GM04503 (cell line): ENCODE measurements around the gene PRDM7.
"Not testable (repeated sequence)": the region's sequence is repeated elsewhere in the genome, so short reads cannot be mapped to it uniquely, and the experiment has no call there.

Experiments used
- DNase-seq: peaks from one replicate; pipeline ENCODE4 v3.0.0-alpha.2; 2012; ENCODE audit warnings: low read depth

PRDM7 gene

DNA sequence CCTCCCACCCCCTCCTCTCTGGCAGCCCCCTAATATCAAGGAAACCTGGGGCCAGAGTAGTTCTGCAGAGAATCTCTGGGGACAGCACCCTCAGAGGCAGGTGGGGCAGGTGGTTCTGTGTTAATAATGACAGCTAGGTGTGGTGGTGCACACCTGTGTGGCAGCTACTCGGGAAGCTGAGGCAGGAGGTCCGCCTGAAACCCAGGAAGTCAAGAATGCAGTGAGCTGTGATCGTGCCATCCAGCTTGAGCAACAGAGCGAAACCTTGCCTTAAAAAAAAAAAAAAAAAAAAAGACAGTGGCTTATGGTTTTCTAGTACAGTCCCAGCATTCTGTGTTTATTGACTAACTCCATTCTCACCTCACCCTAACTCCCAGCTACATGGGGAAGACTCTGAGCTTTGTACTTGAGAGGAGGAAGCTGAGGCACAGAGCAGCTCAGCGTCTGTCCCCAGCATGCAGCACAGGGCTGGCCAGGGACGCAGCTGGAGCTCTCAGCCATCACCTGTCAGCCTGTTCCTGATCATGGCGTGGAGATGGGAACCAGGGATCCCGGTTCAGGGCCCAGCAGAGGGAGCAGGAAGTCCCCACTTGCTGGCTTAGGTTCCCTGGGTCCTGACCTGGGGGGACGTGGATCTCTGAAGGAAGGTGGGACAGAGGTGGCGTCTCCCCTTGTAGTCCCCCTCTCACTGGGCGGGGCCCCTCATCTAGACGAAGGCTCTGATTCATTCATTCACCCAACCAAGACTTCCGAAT is 64.0 kb downstream of the PRDM7 start:
- no peak for DNase-seq

DNA sequence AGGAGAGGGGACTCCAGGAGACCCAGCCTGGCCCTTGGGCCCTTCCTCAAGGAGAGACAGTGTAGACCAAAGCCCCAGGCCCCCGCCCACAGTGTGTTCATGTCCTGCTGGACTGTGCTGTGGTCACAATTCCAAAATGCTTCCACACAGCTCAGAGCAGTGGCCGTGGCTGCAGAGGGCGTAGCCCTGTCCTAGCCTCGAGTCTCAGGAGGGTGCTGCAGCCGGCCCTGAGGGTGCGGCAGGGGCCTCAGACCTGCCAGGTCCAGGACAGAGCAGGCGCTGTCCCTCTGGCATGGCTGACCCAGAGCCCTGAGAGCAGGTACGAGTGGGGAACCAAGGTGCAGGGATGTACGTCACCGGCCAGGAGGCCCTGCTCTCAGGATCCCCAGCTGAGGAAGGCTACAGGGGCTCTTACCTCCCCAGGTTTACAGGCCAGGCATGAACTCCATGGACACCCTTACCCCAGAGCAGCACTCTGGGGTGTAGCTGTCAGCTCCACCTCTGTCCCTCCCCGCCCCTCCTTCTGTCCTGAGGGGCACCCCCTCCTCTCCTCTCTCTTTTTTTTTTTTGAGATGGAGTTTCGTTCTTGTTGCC is 65.1 kb downstream of the PRDM7 start:
- no peak for DNase-seq

DNA sequence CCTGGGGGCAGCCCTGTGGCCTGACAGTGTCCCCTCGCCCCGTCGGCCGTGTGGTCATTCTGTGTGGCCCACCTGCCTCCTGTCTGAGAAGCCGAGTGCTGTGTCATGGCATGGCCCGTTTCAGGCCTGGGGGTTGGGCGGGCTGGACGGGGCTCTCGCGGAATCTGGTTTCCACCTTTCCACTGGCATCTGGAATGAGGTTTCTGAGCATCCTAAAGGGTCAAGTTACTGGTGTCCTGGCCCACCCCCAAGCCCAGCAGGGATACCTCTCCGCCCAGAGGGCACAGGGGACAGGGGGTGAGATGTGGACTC is 65.7 kb downstream of the PRDM7 start:
- DNase-seq, result no peak

DNA sequence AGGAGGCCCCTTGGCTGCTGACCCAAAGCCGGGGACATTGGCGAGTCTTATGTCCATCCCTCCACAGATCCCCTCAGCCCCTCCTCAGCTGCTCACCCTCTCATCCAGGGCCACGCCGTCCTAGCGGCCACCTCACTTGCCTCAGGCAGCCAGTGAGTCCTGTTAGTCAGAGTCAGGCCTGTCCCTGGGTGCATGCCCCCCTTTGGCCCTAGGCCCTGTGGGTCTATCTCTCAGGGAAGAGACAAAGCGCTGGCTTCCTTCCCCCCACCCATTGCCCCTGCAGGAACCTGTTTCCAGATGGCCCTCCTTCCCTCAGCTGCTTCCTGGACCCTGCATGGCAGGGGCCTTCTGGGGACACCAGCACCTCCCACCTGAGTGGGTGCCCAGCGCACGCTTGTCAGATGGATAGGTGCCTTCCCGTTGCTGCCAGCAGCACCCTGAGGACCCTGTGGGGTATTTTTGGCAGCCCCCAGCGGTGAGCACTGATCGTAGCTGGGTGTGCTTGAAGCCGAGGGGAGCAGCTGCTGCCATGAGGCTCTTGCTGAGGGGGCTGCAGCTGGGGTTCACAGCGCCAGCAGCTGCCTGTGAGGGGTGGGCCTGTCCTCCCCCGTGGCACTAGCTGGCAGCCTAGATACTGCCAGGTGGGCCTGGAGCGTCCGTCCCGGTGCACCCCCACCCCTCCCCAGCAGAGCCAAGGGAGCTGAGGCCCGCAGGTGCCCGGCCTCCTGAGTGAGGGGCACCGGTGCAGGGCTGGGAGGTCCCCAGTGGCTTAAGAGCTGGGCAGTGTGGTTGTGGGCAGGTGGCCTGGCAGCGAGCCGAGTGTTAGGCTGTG is 66.2 kb downstream of the PRDM7 start:
- no peak for DNase-seq

GRCh38 chr16:90009172-90009899 is 67.8 kb downstream of the PRDM7 start:
- no peak for DNase-seq

- no peak for DNase-seq
These were observed 68.4 kb downstream of the PRDM7 start for GRCh38 chr16:90008708-90009145.

DNA sequence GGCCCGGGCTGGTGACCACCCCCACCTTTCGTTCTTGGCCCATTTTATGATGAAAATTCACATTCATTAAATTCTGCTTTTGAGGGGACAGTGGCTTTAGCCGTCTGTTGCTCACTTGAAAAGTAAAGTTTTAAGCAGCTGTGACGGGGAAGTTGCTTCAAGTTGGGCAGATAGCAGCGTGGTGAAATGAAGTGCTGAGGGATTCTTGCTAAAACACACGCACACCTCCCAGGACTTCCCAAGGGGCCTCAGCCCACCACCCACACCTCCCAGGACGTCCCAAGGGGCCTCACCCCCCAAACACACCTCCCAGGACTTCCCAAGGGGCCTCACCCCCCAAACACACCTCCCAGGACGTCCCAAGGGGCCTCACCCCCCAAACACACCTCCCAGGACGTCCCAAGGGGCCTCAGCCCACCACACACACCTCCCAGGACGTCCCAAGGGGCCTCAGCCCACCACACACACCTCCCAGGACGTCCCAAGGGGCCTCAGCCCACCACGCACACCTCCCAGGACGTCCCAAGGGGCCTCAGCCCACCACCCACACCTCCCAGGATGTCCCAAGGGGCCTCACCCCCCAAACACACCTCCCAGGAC is 69.4 kb downstream of the PRDM7 start:
- not testable (repeated sequence) for DNase-seq

- DNase-seq, result no peak
These were observed 70.1 kb downstream of the PRDM7 start for GRCh38 chr16:90007015-90007414.
